Inflammatory macrophage (primary cell): ENCODE results near the gene OR2H1.
A peak's percentile ranks its signal among the peaks of the same experiment; 100 is the strongest.

Experiments
- DNase-seq, 2 donors: peaks; one replicate each; pipeline ENCODE4 v3.0.0-alpha.2; 2020 to 2022

OR2H1 gene

DNA sequence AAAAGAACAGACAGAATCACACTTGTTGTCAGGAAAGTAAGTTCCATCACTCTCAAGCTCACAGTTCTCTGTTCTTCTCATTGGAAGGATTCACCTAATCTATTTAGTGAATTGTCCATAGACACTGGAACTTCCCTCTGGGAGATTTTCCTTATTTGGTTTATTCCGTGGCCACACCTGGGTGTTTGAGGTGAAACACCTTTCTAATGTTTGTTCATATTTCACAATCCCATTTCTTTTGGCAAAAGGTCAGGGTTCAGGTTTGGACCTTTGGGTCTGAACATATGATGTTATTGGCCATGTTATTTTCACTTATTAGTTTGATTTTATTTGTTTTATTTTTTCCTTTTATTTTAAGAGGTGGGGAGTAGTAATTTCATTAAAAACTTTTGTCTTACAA lies 26.8 kb downstream of the OR2H1 start:
- DNase-seq: no peak

DNA sequence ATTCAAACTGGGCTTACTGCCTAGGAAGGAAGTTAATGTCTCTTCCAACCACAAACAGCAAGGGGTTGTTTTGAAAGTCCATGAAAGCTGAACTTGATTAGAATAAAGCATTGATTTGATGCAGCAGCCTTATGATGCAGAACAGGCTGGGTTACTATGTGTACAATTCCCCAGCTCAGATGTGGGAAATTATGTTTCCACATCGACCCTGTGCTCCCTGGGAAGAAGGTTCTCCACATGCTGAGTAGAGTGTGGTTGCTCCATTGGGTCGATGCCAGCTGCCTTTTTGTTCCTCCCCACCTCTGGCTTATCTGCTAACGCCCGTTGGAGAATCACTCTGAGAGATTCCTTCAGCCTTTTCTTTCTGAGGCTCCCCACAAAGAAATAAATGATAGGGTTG lies 29.6 kb downstream of the OR2H1 start:
- no peak for DNase-seq

DNA sequence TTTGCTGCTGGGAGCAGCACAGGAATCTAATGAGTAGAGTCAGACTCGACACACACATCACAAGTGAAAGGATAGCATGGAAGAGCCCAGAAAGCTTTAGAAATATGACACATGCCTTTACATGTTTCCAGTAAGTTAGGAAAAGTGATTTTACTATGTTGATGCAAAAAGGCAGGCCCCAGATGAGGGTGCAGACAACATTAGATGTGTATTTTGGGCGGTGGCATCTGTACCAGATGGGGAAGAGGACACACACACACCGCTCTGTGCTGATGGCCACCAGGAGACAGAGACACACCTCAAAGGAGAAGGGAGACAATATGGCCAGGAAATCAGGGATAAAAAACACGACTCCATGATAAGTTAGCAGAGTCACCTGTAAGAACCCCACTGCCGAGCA lies 30.2 kb downstream of the OR2H1 start:
- no peak for DNase-seq

DNA sequence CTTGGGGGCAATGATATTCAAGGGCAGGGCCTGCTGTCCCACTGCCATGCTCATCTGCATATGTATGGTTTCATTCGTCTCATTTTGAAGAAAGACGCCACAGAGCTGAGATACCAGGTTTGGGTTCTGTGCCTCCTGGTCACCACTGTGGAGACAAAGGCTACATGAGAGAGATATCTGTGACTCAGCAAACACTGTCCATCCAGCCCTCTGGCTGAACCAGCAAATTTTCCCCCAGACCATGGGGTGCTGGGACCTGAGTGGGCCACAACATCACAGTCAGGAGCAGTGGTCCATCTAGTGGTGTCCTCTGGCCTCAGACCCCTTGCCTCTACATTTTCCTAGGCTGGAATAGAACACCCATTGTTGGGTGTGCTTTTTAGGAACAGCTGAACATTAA lies 30.7 kb downstream of the OR2H1 start, which contains the start of gene MAS1L:
Gene MAS1L, minus strand, starts transcription at position 297 of the 400 bp plus-strand sequence. Its CDS starts 54 bp downstream, at position 243.
- no peak for DNase-seq

DNA sequence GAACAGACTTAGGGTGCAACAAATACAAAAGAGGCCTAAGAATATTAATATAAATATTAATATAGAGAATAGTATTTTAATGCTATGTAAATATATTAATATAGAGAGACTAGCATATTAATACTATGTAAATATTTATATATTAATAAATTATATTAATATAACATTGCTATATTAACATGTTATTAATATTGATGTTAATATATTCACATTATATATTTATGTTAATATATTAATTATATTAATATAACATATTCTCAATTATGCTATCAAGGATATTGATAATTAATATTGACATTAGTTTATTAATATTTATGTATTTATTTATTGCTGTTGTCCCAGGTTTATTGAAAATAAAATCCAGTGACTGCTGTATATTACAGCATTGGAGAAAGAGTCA lies 31.9 kb downstream of the OR2H1 start:
- DNase-seq: no peak

DNA sequence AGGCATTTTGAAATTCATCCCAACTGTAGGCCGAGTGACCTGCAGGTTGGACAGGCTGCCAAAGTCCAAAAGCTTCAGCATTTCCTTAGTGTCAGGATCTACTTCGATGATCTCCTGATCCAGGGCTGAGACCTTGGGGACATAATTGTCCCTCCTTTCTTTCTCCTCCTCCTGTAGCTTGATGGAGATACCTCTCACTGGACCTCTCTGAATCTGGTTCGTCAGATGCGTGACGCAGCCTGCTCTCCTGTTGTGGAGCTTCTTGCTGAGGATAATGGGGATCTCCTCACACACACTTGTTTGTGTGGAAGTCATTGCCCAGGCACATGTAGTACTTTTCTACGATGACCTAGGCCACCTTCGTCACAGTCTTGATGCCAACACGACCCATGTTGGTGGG lies 32.3 kb downstream of the OR2H1 start:
- DNase-seq: no peak

DNA sequence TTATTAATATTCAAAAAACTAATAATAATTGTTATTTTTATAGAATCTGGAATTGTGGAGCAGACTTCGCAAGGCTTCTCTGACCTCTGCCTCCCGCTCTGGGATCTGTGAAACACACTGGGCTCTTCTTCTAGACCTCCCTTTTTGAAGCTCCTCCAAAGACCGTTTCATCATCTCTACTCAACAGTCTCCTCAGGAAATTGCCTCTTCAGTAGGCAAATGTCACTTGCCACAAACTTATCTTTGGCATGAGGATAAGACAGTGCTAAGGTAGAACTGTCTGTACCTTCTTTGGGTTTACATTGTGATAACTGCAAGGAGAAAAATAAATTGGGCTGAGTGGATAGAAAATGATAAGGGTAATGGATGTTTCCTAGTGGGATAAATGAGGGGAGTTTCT lies 33.1 kb downstream of the OR2H1 start:
- DNase-seq: no peak

DNA sequence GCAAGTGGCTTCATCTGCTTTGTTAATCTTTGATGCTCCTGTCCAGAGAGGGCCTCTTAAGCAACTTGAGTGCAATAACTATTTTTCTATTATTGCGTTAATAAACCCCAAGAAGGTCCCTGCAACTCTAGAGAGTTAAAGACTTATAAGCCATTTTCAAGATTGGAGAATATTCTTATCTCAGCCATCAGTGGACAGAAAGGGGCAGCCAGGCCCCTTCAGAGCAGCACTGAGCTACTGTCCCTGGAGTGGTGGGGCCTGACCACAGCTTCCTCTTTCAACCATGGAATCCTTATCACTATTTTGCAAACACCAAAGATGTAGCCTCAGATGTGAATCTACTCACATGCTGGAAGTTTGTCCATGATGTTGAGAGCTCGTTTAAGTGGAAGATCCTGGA lies 33.6 kb downstream of the OR2H1 start:
- DNase-seq: no peak

DNA sequence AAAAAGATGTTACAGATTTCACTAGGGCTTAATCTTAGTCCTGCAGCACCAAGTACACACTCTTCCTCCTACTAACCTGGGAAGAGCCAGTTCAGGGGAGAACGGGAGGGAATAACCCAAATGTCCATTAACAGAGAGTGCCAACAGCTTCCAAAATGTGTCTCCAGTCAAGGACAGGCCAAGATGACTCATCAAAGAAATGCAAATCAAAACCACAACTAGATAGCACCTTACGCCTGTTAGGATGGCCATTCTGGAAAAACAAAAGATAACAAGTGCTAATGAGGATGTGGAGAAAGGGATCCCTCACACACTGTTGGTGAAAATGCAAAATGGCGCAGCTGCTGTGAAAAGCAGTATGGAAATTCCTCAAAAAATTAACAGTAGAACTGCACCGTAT lies 34.6 kb downstream of the OR2H1 start:
- no peak for DNase-seq

DNA sequence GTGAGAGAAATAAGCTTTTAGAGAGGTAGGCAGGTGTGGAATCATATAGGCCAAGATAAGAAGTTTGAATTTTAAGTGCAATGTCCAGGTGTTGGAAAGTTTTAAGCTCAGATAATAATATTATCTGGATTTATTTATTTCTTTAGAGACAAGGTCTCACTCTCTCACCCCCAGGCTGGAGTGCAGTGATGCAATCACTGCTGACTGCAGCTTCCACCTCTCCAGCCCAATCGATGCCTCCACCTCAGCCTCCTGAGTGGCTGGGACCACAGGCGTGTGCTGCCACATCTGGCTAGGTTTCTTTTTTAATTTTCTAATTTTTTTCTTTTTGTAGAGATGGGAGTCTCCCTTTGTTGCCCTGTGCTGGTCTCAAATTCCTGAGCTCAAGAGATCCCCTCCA lies 36.3 kb downstream of the OR2H1 start:
- DNase-seq: no peak

DNA sequence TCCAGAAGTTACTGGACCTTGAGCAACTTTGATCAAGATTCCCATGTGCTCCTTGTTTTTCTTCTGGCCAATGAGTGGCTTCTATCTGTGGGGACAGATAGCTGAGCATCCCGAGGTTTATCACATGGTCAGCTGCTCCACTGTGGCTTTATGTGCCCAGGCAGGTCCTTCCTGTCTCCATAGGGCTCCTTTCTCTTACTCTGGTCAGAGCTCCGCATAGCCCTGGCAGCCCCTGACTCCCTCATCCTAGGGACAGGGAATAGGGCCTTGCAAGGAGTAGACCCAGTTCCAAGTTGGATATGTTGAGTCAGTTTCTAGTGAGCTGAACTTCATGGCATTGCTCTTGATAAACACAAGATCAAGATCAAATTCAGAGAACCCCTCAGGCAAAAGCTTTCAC lies 37.2 kb downstream of the OR2H1 start:
- no peak for DNase-seq

DNA sequence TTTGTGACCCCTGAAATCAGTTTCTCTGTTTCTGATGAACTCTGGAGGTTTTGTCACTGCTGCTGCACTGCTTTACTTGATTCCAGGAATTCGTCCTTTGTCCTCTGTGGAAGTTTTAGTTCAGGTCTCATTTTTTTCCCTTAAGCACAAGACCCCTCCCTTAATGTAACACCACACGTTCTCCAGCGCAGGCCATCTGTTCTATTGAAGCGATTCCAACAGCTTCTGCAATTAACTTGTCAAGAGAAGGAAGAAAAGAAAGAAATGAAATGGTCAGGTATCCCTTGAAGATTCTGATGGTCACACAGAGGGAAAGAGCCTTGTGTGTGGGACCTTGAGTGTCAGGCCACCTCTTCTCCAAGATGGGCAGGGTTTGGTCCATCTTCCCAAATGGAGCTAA lies 38.6 kb downstream of the OR2H1 start:
- DNase-seq: no peak

DNA sequence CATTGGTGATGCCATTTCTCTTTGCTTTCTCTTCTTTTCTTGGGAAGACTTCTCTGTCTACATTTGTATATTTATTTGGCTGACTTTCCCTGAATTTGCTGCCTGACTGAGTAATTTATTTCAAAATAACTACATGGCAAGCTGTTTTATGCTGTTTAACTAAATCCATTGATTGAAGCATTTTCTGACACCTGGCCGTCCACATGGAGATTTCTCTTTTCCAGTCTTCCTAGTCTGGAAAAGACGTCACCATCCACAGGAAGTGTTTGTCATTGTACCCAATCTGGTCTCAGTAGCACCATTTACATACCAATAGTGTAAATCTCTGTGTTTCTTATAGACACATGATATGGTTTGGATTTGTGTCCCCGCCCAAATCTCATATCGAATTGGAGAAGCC lies 40.0 kb downstream of the OR2H1 start:
- no peak for DNase-seq

DNA sequence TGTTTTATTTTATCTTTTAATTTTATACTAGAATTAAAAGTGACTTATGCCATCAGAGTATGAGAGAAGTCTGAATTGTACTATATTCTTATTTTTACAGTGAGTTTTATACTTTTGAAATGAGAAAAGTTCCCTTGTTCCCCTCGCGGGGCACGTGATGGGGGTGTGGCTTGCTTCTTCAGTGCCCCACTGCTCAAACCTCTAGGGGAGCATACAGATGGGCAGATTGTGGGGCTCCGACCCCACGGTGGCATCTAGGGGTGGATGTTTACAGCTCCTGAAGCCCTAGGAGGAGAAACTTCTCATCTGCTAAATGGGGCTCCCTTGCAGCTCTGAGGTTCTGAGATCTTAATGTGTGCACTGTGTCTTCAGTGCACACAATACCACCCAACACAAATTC lies 42.7 kb downstream of the OR2H1 start:
- DNase-seq: no peak

DNA sequence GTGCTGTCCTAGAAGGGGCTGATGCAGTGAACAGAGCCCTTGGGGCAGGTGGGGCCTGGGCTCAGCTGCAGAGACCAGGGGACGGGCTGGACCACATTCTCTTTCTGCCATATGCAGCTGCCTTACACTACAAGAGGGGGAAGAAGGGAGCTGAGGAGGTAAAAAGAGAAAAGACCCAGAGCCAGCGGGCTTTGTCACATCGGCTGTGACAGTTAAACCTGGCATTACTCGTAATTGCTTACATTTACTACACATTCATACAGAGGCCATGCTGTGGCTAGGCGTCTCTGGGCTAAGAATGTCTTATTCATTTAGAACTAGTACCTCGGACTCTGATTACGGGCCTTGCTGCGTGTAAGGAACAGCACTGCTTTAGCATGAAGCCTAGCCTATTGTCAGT lies 43.6 kb downstream of the OR2H1 start:
- DNase-seq: no peak

DNA sequence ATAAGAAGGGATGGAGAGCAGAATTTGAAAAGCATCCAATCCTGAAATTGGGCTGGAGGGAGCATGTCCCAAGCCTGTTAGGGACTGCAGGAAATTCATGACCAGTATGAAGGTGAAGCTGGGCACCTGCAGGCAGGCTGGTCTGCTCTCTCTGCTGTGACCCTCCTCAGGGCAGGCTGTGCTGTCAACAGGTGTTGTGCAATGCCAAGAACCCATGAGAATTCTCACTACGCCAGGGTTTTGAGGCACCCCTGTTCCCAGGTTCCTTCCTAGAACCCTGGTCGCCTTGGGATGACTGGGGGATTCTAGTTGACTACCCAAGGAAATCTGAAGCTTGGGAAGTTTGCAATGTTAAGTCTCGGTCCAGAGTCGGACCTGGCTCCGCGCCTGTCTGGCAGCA lies 44.2 kb downstream of the OR2H1 start:
- no peak for DNase-seq

DNA sequence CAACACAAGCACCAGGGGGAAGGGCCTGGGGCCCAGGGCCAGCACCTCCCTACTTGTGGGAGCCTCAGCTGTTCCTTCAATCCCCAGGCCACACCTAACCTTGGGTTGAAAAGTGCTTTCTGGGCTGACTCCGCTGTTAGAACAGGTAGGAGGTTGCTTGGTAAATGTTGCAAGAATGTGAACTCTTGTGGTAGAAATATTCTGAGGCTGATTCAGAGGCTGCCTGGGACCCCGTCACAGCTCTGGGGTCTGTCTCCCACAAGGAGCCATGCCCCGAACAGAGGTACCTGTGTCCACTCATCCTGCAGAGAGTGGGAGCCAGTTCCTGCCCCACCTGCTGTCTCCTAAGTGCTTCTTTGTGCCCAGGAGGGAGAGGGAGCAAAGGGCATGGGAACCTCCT lies 45.2 kb downstream of the OR2H1 start:
- DNase-seq: no peak

DNA sequence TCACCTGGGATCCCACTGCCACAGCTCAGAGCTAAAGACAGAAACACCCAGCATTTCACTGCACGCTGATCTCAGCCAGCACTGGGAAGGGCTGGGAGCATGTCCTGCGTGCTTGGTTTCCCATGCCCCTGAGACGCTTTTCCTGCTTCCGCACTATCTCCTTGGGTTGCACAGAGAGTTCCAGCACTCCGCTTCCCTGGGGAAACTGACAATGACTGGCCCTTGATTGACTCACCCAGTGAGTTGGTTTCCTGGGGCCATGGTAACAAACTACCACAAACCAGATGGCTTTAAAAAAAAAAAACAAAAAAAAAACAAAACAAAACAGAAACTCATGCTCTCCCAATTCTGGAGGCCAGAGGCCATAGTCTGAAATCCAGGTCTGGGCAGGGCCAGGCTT lies 45.6 kb downstream of the OR2H1 start:
- no peak for DNase-seq

DNA sequence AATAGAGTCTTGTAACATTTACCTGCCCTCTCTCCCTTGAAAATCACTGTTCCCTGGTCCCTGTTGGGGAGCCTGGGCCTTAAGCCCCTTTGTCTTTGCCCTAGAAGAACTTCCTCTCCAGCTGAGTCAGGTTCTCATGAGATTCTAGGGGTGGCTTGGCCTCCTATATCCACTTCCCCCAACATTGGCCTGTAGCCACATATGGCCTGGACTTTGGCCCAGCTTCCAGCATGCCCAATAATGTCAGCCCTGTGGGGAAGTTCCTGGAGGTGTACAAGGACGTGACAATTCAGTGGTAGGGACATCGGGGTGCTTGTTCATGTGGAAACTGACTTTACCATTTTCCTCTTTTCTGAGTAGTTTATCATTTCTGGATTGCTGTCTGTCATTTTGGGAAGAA lies 48.0 kb downstream of the OR2H1 start:
- peak in 1 of 2 donors; percentile 26 for DNase-seq

DNA sequence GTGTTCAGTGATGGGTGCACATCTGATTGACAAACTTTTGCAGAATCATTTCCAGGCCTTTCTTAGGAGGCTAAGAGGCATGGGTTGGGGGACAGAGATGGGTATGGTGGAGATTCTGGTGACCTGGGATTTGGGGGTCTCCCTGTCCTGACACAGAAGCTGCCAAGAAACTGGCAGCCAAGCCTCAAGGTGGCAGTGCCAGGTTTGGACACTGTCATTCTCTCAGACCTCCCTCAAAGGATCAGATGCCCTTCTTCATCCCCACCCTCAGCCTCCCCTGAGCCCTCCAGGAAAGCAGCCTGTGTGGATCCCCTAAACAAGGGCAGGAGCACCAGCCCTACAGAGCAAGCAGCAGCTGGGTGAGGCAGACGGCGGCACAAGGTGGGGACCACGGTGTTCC lies 48.9 kb downstream of the OR2H1 start:
- no peak for DNase-seq

DNA sequence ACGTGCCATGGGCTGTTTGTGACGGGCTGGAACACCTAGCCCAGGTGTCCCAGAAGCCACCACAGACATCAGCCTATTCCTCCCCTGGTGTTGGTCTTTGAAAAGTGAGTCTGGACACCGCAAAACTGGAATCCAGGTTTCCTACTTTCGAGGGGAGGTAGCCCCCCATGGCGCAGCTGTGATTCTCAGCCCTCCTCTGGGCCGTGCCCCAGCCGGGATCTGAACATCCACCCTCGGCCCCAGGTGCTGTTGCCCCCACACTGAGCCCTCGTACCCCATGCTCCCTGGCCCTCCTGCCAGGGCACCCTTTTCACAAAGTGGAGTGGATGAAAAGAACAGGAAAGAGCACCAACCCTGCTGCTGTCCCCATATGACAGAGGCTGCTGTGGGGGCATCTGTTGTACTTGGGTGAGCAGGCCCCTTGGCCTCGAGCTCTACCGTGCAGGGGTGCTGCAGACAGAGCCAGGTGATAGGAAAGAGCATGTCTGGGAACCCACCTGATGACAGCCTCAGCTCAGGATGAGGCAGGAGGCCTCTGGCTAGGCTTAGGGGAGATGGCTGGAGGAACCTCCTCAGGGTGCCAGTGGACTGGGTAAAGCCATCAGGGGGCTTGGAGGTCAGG lies 49.6 kb downstream of the OR2H1 start:
- no peak for DNase-seq

DNA sequence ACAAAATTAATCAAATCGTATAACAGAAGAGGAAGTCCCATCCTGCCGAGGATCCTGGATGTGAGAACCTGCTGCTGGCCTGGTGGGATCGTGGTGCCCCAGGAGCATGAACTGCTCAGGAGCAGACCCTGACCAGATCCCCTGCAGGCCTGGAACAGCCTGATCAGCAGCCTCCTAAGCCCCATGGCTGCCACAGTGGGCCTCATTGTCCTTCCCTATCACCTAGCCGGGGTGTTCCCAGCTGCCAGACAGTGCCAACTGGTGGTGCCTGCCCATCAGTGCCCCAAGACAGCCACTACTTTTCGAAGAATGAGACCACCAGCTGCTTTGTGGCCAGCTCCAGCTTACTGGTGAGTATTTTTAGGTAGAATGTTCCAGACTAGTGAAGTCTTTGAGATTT lies 50.4 kb downstream of the OR2H1 start:
- DNase-seq: no peak

DNA sequence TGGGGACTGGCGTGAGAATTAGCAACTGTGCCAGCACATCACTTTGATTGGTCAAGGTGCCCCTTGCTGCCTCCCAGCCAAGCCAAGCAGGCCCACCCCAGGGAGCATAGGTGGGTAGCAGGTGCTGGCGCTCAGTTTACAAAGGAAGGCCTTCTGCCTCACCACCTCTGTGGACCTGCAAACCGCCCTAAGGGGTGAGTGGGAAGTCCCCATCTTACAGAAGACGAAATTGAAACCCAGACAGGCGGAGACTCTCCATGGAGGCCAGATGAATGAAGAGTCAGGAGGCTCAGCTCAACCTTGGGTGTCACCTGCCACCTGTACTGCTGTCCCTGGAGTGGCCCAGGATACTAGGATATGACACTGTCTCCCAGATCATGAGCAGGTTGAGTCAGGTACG lies 52.3 kb downstream of the OR2H1 start:
- DNase-seq: no peak

DNA sequence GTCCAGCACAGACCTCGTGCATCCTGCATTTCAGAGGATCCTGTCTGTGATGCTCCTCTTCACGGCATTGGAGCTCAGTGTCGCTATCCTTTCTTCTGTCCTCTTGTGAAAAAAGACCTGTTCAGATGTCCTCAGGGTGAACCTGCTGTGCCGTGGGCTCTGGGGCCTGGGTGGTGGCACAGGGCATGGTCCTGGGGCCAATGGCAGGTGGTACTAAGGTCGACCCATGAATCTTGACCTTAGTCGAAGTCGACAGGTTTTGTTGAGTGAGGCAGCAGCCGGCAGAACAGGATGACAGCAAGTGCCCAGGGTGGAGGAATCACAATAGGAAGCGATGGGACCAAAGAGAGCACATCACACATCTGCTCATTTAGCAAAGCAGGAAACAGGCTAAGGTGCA lies 52.8 kb downstream of the OR2H1 start:
- no peak for DNase-seq

DNA sequence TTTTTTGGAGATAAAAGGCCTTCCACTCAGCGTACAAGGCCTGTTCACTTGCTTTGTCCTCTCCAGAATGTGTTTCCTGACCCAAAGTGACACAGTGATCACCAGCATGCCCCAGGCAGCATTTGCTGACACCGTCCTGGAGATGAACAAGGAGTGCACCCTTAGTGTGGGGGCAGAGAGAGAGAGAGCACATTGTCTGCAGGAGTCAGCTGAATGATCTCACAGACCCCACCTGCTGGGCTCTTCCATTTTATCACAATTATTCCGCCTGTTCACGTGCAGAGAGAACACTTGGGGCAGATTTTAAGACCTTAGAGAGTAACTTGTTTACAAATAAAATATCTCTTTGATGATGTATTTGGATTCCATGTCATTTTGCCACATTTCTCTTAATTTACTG lies 53.2 kb downstream of the OR2H1 start:
- no peak for DNase-seq
